ENCODE data around the gene POLQ.
"Not testable (repeated sequence)": the region's sequence is repeated elsewhere in the genome, so short reads cannot be mapped to it uniquely, and the experiment has no call there.

Gene POLQ

GRCh38 chr3:121545574-121546455, at the start of gene POLQ:
Gene POLQ (minus strand): TSS chr3:121545988. CDS start chr3:121545877, 111 bp downstream.
- peak; percentile 88 to 94 for DNase-seq

- no peak for DNase-seq
Observed at GRCh38 chr3:121594850-121595249, 49.1 kb upstream of the POLQ start.

- DNase-seq = not testable (repeated sequence)
Observed at GRCh38 chr3:121593806-121594205, 48.0 kb upstream of the POLQ start.

DNA sequence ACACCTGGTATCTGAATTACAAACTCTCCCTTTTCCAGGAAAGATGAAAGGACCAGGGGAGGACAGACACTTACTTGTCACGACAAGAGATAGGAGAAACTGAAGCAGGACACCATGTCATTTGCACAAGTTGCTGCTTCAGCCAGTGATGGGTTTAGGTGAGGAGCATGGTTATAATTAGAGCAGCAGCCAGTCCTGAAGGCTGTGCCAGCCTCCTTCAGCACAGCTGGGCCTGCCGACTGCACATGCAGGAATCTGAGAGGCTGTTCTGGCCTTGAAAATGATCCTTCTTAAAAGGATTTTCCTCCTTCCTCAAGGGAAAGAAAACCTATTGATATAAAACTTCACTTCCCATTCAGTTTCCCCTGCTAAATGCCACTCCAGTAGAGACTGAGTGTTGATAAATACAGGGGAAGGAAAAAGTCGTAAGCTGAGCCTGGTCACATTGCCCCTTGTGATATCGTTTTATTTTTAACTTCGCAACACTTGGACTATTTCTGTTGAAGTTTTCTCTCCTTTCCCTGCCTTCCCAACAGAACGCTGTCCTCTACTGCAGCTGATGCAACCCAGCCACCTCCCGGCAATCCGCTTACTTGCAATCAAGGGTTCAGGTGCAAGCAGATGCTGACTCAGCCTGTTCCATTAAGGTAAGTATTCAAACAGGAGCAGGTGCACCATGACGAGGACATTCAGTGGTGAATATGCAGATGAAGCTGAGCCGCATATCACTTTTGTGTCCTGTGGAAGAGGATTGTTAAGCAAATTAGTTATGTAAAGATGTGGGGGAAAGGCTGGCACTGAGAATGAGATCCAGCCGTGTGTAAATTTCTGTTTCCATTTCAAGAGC, 47.3 kb upstream of the POLQ start, which contains the start of gene FBXO40:
FBXO40 (plus strand) TSS at position 524 of the 847 bp plus-strand sequence. CDS start 27,197 bp downstream, outside the sequence.
- no peak for DNase-seq

GRCh38 chr3:121584418-121584817, 38.6 kb upstream of the POLQ start:
- no peak for DNase-seq

- DNase-seq = no peak
Observed at GRCh38 chr3:121581691-121582090, 35.9 kb upstream of the POLQ start.

DNA sequence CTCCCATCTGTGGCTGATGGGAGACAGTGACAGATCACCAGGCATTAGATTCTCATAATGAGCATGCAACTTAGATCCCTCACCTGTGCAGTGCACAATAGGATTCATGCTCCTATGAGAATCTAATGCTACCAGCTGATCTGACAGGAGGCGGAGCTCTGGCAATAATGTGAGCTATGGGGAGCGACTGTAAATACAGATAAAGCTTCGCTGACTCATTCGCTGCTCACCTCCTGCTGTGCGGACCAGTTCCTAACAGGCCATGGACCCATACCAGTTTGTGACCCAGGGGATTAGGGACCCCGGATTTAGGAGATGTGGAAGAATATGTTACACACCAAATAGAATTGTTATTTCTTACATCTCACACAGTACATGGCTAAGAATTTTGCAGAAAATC, 28.7 kb upstream of the POLQ start:
- DNase-seq = no peak

- no peak for DNase-seq
Observed at GRCh38 chr3:121567649-121568048, 21.9 kb upstream of the POLQ start, which contains the start of gene ARGFX. Gene ARGFX (plus strand): TSS chr3:121567949. CDS start chr3:121570714, 2,765 bp downstream.

DNA sequence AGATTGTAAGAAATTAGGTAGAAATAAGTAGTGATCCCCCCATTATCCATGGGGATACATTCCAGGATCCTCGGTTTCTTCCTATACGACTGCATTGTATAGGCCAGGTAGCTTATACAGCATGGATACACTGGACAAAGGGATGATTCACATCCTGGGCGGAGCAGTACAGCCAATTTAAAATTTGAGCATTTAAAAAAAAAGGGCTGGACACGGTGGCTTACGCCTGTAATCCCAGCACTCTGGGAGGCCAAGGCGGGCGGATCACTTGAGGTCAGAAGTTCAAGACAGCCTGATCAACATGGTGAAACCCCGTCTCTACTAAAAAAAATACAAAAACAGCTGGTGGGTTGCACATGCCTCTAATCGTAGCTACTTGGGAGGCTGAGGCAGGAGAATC, 21.0 kb upstream of the POLQ start:
- DNase-seq = no peak

DNA sequence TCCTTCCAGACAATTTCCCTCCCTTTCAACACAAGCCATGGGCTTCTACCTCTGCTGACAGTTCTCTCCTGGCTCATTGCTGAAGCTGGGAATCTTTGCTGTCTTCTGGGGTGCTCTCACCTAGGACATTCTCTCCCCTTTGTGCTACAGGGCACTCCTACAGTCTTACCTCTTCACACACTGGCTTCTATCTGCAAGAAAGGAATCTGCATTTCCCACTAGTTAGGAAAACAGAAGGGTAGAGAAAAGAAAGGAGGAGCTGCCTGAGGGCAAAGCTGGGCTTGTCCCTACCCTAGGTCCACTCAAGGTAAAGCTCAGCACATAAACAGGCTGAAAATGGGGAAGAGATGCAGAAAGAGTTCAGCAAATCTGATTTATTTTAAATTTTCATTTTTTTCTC, 16.4 kb upstream of the POLQ start:
- no peak for DNase-seq

DNA sequence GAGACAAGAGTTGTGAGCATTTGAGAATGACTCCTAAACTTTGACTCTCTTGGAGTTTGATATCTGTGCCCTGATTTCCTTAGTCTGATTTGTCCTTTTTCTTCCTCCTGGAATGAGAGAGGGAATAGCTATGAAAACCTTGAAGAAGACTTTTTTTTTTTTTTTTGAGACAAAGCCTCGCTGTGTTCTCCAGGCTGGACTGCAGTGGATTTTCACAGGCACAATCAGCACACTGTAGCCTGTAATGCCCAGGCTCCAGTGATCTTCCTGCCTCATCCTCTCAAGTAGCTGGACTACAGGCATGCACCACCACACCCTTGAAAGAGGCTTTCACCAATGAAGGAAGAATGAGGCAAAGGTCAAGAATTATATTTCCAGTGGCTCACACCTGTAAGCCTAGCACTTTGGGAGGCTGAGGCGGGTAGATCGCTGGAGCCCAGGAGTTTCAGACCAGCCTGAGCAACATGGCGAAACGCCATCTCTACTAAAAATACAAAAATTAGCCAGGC, 11.7 kb upstream of the POLQ start:
- DNase-seq = no peak

DNA sequence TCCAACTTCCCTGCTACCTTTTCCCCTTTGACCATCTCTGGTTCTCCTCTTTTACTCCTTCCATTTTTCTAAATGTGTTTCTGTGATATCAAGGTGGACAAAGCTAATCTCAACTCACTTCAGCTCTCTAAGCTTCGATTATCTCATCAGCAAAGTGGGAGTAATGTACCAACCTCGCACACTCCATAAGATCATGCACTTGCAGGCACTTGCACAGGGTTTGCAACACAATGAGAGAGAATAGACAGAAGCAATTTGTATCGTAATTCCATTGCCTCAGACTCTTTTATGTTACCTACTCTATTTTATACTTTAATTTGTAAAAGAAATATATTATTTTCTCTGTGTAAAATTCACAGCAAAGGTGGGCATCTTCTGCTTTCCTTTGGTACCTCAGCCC, 7.0 kb upstream of the POLQ start:
- DNase-seq = no peak

DNA sequence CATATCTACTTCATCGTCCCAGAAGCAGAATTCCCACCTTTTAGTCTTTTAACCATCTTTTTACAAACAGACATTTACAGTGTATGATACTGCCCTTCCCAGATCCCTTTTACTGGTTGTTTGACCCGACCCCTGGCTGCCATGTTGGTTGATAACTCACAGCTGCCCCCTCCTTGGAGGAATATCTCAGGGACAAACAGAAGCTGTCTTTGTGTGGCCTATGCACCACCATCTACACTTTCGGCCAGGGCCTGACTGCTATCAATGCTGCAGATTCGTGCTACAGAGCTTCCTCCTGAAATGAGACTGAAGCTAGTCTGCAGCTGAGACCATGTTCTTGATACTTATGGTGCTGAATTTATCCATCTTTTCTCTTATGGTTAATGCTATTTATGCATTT, 6.6 kb upstream of the POLQ start:
- no peak for DNase-seq

DNA sequence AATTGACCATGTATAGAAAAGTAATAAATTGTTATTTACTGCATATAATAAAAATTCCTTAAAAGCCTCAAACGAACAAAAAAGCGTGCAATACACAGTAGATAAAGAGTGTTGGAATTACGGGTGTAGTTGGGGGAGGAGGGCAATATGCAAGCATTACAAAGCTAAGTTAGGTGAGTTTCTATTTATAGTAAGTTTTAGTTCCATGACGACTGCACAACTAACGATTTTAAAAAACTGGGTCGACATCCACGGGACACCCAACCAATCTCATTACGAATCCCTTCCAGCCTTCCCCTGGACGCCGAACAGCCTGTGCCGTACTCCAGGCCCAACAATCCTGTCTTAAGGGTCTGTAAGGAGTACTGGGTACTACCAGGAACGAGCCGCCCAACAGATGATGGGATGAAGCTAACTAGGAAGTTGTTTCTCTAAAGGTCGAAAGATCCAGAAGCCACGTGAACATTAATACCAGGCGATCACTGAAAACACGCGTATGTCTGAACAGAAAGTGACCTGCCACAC, 677 bp downstream of the POLQ start:
- DNase-seq = peak in 1 of 2 experiments; percentile 32

- DNase-seq = no peak
Observed at GRCh38 chr3:121542924-121543323, 2.9 kb downstream of the POLQ start.

- DNase-seq = no peak
Observed at GRCh38 chr3:121531269-121531668, 14.5 kb downstream of the POLQ start.

- peak in 1 of 2 experiments; percentile 35 for DNase-seq
Observed at GRCh38 chr3:121529308-121529707, 16.5 kb downstream of the POLQ start.

DNA sequence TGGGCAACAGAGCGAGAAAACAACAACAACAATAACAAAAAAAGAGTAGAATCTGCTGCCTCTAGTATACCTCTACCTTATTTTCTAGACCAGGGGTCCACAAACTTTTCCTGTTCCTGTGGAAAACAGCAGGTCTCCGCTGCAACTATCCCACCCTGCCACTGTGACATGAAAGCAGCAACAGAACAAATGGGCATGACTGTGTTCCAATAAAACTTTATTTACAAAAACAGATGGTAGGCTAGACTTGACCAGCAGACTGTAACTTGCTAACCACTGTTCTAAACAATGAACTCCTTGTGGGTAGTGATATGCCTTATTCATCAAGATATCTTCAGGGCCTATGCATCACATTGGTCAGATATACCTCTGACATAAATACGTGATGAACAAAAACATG, 25.3 kb downstream of the POLQ start:
- DNase-seq = no peak

DNA sequence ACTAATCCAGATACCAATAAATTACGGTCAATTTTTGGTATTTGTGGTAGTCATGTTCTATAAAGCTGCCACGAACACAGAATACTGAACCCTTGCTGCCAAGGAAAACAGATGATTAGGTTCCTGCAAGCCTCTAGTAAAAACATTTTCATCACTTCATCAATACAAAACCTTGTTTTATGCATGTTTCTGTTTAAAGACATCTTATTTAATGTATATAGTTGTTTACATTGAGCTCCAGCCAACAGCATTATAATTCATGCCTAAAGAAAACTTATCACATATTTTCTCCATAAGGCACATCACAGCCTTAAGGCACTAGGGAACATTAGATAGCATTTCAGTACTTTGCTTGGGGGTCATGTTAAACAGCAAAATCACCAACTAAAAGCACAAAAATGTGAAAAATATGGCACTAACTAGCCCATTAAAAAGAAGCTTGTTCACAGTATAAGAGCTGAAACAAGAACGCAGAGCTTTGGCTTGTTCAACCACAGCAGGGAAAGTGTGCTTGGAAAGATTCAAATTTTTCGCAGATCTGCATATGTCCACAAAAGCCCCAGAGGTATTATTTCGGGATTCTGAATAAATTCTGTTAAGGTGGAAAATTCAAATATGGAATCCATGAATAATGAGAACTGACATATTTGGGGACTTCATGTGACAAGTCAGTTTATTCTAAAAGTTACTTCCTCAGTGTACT, 27.7 kb downstream of the POLQ start:
- DNase-seq = no peak

- DNase-seq = no peak
Observed at GRCh38 chr3:121515862-121516261, 29.9 kb downstream of the POLQ start.

- DNase-seq = no peak
Observed at GRCh38 chr3:121515313-121515712, 30.5 kb downstream of the POLQ start.

GRCh38 chr3:121514496-121514895, 31.3 kb downstream of the POLQ start:
- DNase-seq = no peak
